Breast epithelium (tissue), 4 donors: ENCODE measurements around the gene PRF1. TPM values are rescaled to one million over a fixed set of nuclear protein-coding genes. Genes with fewer than 3 reads are reported as not detected.

Source experiments
- DNase-seq, 2 donors: peaks; one replicate each; pipeline ENCODE4 v3.0.0-alpha.2; 2019; ENCODE audit warnings: low spot score in 2 of 2
- H3K27ac ChIP-seq, 2 donors: fragments of 200-600 bp; sonication (generic) in 1 of 2; one replicate each; pipeline ENCODE4 v1.5.1; 2016 to 2019; ENCODE audit warnings: mild to moderate bottlenecking in 1 of 2
- H3K27me3 ChIP-seq, 2 donors: fragments of 200-600 bp; sonication (generic) in 1 of 2; one replicate each; pipeline versions ENCODE4 v1.5.1 to v1.6.0; 2017 to 2019; ENCODE audit warnings: control low read depth in 1 of 2, mild to moderate bottlenecking in 1 of 2
- H3K36me3 ChIP-seq: fragments of 200-600 bp; one replicate; pipeline ENCODE4 v1.5.1; 2019
- H3K4me1 ChIP-seq, 2 donors: fragments of 200-600 bp; sonication (generic); one replicate each; pipeline ENCODE4 v1.5.1; 2016 to 2019; ENCODE audit warnings: control low read depth in 1 of 2
- H3K4me3 ChIP-seq, 3 donors: fragments of 200-600 bp; sonication (generic); 1 replicate in 2 of 3; 2 replicates in 1 of 3; pipeline ENCODE4 v1.5.1; 2016 to 2019; ENCODE audit warnings: mild to moderate bottlenecking in 3 of 3, moderate library complexity in 2 of 3
- H3K9me3 ChIP-seq, 2 donors: fragments of 200-600 bp; sonication (generic) in 1 of 2; one replicate each; pipeline ENCODE4 v1.5.1; 2016 to 2019; ENCODE audit warnings: control low read depth in 1 of 2
- POLR2A ChIP-seq: fragments of 450-650 bp; IDR thresholded peaks from one replicate; pipeline ENCODE4 v1.6.1; 2016; ENCODE audit warnings: antibody characterized with exemption, mild to moderate bottlenecking, moderate library complexity
- POLR2AphosphoS5 ChIP-seq, 3 donors: sonication (generic); formaldehyde crosslinking; IDR thresholded peaks; one replicate each; pipeline ENCODE4 v1.6.1; 2017; ENCODE audit warnings: antibody characterized with exemption in 3 of 3
- intact Hi-C: fragments of 100-400 bp; cut with DNase I; formaldehyde crosslinking; loops from one replicate; pipeline ENCODE4 v1.15.1; 2023; ENCODE audit warnings: low total_unique reads
- total RNA-seq, 3 donors: library from RNA; depleted of rRNA; stranded (reverse); fragments of >200 nt; gene quantifications; one replicate each; pipeline ENCODE4 v1.1.0, GENCODE V29; 2016
- TF ChIP-seq, protein P1 (sequence below), 3 donors: fragments of 450-650 bp; IDR thresholded peaks; one replicate each; pipeline ENCODE4 v1.5.1; 2016 to 2017; ENCODE audit warnings: antibody characterized with exemption in 3 of 3, mild to moderate bottlenecking in 3 of 3, moderate library complexity in 3 of 3

Gene PRF1
- total RNA-seq, 3 donors from 2014 or later, result 2.2 to 4.3 (median 2.2) TPM

DNA sequence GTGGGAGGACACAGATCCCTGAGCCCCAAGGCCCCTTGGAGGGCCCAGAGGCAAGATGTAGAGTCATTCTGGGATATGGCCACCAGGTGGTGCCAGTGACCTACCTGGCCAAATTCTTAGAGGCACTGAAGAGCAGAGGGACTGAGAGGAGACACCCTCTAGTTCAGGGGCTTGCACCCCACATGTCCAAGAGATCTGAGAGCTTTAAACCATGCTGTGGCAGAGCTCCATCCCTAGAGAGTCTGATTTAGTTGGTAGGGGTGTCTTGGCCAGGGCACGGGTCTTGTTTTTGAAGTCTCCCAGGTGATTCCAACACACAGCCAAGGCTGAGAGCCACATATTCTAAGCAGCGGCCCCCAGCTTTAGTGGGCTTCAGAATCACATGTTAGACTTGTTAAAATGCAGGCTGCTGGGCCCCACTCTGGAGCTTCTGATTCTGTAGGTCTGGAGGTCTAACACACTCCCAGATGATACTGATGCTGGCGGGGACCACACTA is 52.5 kb downstream of the PRF1 start:
- intact Hi-C loops, result loop anchor here (10.0 kb wide), 1 partner anchor 205 kb away; no protein-coding TSS in a partner anchor
- no peak for TF ChIP-seq POLR2A
- TF ChIP-seq, protein P1, sequence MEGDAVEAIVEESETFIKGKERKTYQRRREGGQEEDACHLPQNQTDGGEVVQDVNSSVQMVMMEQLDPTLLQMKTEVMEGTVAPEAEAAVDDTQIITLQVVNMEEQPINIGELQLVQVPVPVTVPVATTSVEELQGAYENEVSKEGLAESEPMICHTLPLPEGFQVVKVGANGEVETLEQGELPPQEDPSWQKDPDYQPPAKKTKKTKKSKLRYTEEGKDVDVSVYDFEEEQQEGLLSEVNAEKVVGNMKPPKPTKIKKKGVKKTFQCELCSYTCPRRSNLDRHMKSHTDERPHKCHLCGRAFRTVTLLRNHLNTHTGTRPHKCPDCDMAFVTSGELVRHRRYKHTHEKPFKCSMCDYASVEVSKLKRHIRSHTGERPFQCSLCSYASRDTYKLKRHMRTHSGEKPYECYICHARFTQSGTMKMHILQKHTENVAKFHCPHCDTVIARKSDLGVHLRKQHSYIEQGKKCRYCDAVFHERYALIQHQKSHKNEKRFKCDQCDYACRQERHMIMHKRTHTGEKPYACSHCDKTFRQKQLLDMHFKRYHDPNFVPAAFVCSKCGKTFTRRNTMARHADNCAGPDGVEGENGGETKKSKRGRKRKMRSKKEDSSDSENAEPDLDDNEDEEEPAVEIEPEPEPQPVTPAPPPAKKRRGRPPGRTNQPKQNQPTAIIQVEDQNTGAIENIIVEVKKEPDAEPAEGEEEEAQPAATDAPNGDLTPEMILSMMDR (IDR thresholded peaks at IDR 0.05), result peak; percentile 74 to 86 (median 83)
- TF ChIP-seq POLR2AphosphoS5 (IDR thresholded peaks at IDR 0.05), result no peak
- H3K27ac ChIP-seq, result no peak overlapping the region
- no peaks in the 10 kb centered on the region for H3K36me3 ChIP-seq
- H3K4me3 ChIP-seq, result no peak overlapping the region
- DNase-seq, result peak; percentile 53 to 65
- no peaks in the 10 kb centered on the region for H3K27me3 ChIP-seq
- H3K4me1 ChIP-seq, result no peaks in the 10 kb centered on the region
- no peaks in the 10 kb centered on the region for H3K9me3 ChIP-seq

DNA sequence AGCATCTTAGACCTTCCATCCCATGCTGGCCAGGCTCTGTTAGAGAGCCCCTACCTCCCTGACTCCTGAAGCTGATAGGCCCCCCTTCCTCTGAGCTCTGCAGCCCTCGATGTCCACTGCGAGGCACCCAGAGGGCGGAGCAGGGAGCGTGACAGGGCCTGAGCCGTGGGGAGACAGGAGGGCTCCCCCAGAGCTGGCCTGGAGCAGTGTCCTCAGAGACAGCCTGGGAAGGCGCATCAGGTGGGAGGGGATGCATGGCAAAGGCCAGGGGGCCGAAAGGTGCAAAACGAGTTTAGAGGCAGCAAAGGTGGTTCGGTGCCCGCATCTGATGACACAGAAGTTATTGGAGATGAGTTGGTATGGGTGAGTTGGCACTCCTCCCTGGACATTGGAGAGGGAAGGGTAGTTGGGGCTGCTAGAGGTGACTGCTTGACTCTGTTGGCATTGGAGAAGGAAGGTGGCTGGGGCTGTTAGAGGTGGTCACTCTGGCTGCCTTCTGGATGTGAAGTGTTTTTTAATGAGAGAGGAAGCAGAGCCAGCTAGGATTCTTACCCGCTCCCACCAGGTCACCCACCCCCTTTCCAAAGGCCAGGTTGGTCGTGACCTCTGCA is 53.1 kb downstream of the PRF1 start:
- H3K4me1 ChIP-seq, result no peaks in the 10 kb centered on the region
- DNase-seq, result no peak
- H3K36me3 ChIP-seq, result no peaks in the 10 kb centered on the region
- intact Hi-C loops, result no loop called here
- no peak overlapping the region for H3K4me3 ChIP-seq
- TF ChIP-seq, protein P1 (IDR thresholded peaks at IDR 0.05), result no peak
- TF ChIP-seq POLR2AphosphoS5 (IDR thresholded peaks at IDR 0.05) (no peak), POLR2A (no peak)
- no peak overlapping the region for H3K27ac ChIP-seq
- H3K27me3 ChIP-seq, result no peaks in the 10 kb centered on the region
- H3K9me3 ChIP-seq, result no peaks in the 10 kb centered on the region

Other genes with a start within 250 kb of the PRF1 start
- 1 to 10 TPM; 3.9 to 5.3 (median 4.4) TPM for gene LRRC20, start 220.1 kb downstream of the PRF1 start, total RNA-seq
- 100 to 1,000 TPM in 1 of 3 donors, 10 to 100 TPM in 2; 76.0 to 192 (median 80.5) TPM for gene EIF4EBP2, start 198.6 kb downstream of the PRF1 start, total RNA-seq
- gene NODAL, start 161.1 kb downstream of the PRF1 start, total RNA-seq, result not detected
- gene PALD1, start 124.0 kb downstream of the PRF1 start, total RNA-seq, result 1 to 10 TPM; 1.9 to 7.5 (median 5.9) TPM
- under 1 TPM; under 0.01 to 0.15 (median under 0.01) TPM for gene ADAMTS14, start 69.8 kb upstream of the PRF1 start, total RNA-seq
- not detected for gene TBATA, start 182.6 kb upstream of the PRF1 start, total RNA-seq
- 10 to 100 TPM; 31.0 to 52.2 (median 36.4) TPM for gene SGPL1, start 213.2 kb upstream of the PRF1 start, total RNA-seq